HEK293 (cell line): Measurements from ENCODE around the gene FCGR3A.

Experiments used
- CTCF ChIA-PET: fragments of 350-600 bp; formaldehyde crosslinking; extraction: SDS; loops from one replicate; lab custom pipeline; 2021; ENCODE audit warnings: antibody characterized with exemption; lab: Yijun Ruan, JAX
- POLR2A ChIA-PET: fragments of 300-600 bp; formaldehyde crosslinking; extraction: SDS; loops from one replicate; lab custom pipeline; 2020; ENCODE audit warnings: antibody characterized with exemption, inconsistent platforms; lab: Yijun Ruan, JAX
- H3K27ac ChIP-seq: fragments of 200-500 bp; sonication (Bioruptor generic); 2 replicates; pipeline ENCODE4 v1.5.1; 2014; ENCODE audit warnings: low read depth, low read length, control low read depth, inconsistent platforms; ENCODE audit errors: extremely low read depth
- H3K36me3 ChIP-seq, 2 experiments: fragments of 200-500 bp in 1 of 2; sonication (Bioruptor generic) in 1 of 2; 1 replicate in 1 of 2; 2 replicates in 1 of 2; pipeline ENCODE4 v1.5.1; 2014 to 2017; ENCODE audit warnings: inconsistent platforms in 2 of 2, low read length in 2 of 2; ENCODE audit not compliant: control insufficient read depth in 2 of 2, insufficient read depth in 1 of 2
- H3K4me1 ChIP-seq: fragments of 200-500 bp; sonication (Bioruptor generic); 2 replicates; pipeline ENCODE4 v1.5.1; 2014; ENCODE audit warnings: mild to moderate bottlenecking, low read length, inconsistent platforms; ENCODE audit not compliant: control insufficient read depth, insufficient read depth
- H3K4me3 ChIP-seq: 2 replicates; pipeline ENCODE4 v1.5.1; 2011; ENCODE audit warnings: low read depth, mild to moderate bottlenecking, control low read depth, low read length, moderate library complexity
- H3K9me3 ChIP-seq: fragments of 200-500 bp; sonication (Bioruptor generic); 2 replicates; pipeline ENCODE4 v1.5.1; 2014; ENCODE audit warnings: low read depth, low read length, inconsistent platforms; ENCODE audit not compliant: control insufficient read depth, insufficient read depth
- PRDM2 ChIP-seq: fragments of 450-650 bp; formaldehyde crosslinking; IDR thresholded peaks from 2 replicates; pipeline ENCODE4 v1.5.1; 2016; ENCODE audit warnings: missing biosample characterization, missing genetic modification characterization, borderline replicate concordance
- REST ChIP-seq: fragments of 450-650 bp; formaldehyde crosslinking; IDR thresholded peaks from 2 replicates; pipeline ENCODE4 v1.5.1; 2016; ENCODE audit warnings: missing biosample characterization, missing genetic modification characterization
- SP7 ChIP-seq: fragments of 450-650 bp; formaldehyde crosslinking; IDR thresholded peaks from 2 replicates; pipeline ENCODE4 v1.5.1; 2016; ENCODE audit warnings: missing biosample characterization, missing genetic modification characterization
- ZNF214 ChIP-seq: fragments of 450-650 bp; formaldehyde crosslinking; IDR thresholded peaks from 2 replicates; pipeline ENCODE4 v1.5.1; 2017; ENCODE audit warnings: missing biosample characterization, mild to moderate bottlenecking, missing genetic modification characterization, borderline replicate concordance
- ZNF600 ChIP-seq: fragments of 450-650 bp; formaldehyde crosslinking; IDR thresholded peaks from 2 replicates; pipeline ENCODE4 v1.5.1; 2016; ENCODE audit warnings: missing biosample characterization, missing genetic modification characterization
- TF ChIP-seq, protein P1 (sequence below): fragments of 450-650 bp; formaldehyde crosslinking; IDR thresholded peaks from 2 replicates; pipeline ENCODE4 v1.5.1; 2016; ENCODE audit warnings: missing biosample characterization, missing genetic modification characterization, low read depth
- TF ChIP-seq, protein P2 (sequence below): fragments of 450-650 bp; formaldehyde crosslinking; IDR thresholded peaks from 2 replicates; pipeline ENCODE4 v1.5.1; 2016; ENCODE audit warnings: missing biosample characterization, missing genetic modification characterization

The FCGR3A gene

GRCh38 chr1:161498646-161499045, 51.0 kb downstream of the FCGR3A start (continued):
- TF ChIP-seq PRDM2 = no peak
- no peak for TF ChIP-seq ZNF214 (tag by site-specific recombination)
- TF ChIP-seq, protein P1, sequence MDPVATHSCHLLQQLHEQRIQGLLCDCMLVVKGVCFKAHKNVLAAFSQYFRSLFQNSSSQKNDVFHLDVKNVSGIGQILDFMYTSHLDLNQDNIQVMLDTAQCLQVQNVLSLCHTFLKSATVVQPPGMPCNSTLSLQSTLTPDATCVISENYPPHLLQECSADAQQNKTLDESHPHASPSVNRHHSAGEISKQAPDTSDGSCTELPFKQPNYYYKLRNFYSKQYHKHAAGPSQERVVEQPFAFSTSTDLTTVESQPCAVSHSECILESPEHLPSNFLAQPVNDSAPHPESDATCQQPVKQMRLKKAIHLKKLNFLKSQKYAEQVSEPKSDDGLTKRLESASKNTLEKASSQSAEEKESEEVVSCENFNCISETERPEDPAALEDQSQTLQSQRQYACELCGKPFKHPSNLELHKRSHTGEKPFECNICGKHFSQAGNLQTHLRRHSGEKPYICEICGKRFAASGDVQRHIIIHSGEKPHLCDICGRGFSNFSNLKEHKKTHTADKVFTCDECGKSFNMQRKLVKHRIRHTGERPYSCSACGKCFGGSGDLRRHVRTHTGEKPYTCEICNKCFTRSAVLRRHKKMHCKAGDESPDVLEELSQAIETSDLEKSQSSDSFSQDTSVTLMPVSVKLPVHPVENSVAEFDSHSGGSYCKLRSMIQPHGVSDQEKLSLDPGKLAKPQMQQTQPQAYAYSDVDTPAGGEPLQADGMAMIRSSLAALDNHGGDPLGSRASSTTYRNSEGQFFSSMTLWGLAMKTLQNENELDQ (tag by site-specific recombination) = no peak
- no peak for TF ChIP-seq REST (tag by site-specific recombination)
- TF ChIP-seq SP7 (tag by site-specific recombination) = no peak
- no peak for TF ChIP-seq ZNF600
- TF ChIP-seq, all 188 proteins: peak for 0

GRCh38 chr1:161497961-161498360, 51.7 kb downstream of the FCGR3A start:
- no peaks in the 10 kb centered on the region for H3K9me3 ChIP-seq
- no peaks in the 10 kb centered on the region for H3K36me3 ChIP-seq
- CTCF ChIA-PET = no interaction called here
- no peak overlapping the region for H3K27ac ChIP-seq
- peaks cover 13% of the 10 kb centered on the region for H3K4me1 ChIP-seq
- TF ChIP-seq, protein P2, sequence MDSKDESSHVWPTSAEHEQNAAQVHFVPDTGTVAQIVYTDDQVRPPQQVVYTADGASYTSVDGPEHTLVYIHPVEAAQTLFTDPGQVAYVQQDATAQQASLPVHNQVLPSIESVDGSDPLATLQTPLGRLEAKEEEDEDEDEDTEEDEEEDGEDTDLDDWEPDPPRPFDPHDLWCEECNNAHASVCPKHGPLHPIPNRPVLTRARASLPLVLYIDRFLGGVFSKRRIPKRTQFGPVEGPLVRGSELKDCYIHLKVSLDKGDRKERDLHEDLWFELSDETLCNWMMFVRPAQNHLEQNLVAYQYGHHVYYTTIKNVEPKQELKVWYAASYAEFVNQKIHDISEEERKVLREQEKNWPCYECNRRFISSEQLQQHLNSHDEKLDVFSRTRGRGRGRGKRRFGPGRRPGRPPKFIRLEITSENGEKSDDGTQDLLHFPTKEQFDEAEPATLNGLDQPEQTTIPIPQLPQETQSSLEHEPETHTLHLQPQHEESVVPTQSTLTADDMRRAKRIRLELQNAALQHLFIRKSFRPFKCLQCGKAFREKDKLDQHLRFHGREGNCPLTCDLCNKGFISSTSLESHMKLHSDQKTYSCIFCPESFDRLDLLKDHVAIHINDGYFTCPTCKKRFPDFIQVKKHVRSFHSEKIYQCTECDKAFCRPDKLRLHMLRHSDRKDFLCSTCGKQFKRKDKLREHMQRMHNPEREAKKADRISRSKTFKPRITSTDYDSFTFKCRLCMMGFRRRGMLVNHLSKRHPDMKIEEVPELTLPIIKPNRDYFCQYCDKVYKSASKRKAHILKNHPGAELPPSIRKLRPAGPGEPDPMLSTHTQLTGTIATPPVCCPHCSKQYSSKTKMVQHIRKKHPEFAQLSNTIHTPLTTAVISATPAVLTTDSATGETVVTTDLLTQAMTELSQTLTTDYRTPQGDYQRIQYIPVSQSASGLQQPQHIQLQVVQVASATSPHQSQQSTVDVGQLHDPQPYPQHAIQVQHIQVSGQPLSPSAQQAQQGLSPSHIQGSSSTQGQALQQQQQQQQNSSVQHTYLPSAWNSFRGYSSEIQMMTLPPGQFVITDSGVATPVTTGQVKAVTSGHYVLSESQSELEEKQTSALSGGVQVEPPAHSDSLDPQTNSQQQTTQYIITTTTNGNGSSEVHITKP = no peak
- POLR2A ChIA-PET = no interaction called here
- H3K4me3 ChIP-seq = no peak overlapping the region
